NOMO-1 treated with dmso at 0.1 percent for 144 hours (cell line): ENCODE data around the gene ZNF474.
"Not testable (repeated sequence)": the region's sequence is repeated elsewhere in the genome, so short reads cannot be mapped to it uniquely, and the experiment has no call there.

Experiments
- DNase-seq: peaks from one replicate; lab custom pipeline; 2025; ENCODE audit not compliant: unreplicated experiment; lab: John Stamatoyannopoulos, UW

ZNF474 gene

DNA sequence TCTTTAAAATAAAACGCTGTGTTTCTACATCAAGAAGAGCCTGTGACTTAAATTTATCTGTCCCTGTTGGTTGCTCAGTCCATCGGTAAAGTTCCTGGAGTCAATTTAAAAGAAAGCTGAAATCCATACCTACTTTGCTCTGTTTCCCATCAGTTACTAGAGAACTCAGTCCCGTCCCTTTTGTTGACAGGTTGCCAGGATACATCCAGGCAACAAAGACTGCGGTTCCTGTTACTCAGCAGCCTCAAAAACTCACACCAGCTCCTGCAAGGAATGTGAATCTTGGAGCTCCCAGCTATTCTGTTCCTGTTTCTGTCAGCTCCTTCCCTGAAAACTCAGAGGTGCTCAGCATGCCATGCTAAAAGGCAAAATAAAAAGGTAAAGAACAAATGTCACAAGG, at the start of gene ZNF474:
ZNF474 (plus strand) TSS at position 241 of the 400 bp plus-strand sequence. CDS start 22,445 bp downstream, outside the sequence.
- DNase-seq, result no peak

DNA sequence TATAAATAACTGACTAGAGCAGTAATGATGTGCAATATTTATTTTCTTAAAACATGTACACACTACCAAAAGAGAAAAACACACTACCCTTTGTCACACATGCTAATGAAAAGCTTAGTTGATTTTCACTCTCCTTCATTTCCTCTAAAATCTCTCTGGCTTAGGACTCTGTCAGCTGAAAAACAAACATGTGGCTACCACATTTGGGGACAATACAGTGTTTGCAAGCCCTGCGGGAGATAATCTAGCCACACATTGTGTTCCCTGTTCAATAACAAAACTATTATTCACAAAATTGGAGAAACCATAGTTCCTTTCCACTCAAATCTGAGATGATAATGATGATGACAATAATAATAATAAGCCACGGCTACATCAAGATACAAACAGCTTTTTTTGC, 47.8 kb upstream of the ZNF474 start:
- no peak for DNase-seq

DNA sequence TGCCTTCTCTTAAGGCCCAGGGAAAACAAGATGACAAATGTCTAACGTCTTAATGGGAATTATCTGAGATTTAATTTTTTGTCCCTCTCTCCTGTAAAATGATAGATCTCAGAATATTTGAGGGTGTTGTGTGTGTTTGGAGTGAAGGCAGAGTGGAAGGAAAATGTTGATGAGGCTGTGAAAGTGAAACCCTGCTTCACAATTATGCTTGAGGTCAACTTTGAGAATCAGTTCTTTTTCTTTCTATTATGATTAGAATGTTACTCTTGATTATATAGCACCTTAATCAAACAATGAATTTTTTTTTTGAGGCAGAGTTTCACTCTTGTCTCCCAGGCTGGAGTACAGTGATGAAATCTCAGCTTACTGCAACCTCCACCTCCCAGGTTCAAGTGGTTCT, 45.8 kb upstream of the ZNF474 start:
- DNase-seq, result no peak

- DNase-seq, result no peak
Observed at GRCh38 chr5:122085041-122085440, 44.3 kb upstream of the ZNF474 start.

- no peak for DNase-seq
Observed at GRCh38 chr5:122089096-122090013, 40.0 kb upstream of the ZNF474 start.

DNA sequence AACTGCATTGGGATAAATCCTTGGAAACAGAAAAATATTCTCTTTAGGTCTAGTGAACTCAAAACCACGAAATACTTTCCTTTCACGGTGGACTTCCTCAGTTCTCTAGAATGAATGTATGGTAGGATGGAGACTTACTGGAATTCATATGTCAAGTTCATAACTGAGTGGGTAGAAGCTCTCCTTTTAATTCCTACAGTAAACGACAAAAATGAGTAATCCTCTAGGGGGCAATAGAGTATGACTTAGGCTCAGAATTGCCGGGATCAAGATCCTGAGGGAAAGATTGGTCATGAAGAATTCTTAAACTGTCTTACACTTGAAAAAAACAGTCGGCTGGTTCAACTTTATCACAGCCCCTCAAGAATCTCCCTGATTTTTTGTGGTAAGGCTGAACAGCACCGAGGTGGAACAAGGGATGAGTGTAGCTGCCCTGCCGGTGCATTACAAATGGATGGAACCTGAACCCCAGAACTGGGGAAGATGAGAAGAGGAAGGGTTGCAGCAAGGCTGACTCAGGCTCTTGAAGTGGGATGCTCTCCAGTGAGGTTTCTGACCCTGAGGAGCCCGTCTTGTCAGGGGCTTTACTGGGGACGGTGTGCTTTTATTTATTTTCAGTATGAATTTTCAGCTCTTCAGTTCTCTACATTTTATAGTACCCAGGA, 37.3 kb upstream of the ZNF474 start:
- DNase-seq, result no peak

DNA sequence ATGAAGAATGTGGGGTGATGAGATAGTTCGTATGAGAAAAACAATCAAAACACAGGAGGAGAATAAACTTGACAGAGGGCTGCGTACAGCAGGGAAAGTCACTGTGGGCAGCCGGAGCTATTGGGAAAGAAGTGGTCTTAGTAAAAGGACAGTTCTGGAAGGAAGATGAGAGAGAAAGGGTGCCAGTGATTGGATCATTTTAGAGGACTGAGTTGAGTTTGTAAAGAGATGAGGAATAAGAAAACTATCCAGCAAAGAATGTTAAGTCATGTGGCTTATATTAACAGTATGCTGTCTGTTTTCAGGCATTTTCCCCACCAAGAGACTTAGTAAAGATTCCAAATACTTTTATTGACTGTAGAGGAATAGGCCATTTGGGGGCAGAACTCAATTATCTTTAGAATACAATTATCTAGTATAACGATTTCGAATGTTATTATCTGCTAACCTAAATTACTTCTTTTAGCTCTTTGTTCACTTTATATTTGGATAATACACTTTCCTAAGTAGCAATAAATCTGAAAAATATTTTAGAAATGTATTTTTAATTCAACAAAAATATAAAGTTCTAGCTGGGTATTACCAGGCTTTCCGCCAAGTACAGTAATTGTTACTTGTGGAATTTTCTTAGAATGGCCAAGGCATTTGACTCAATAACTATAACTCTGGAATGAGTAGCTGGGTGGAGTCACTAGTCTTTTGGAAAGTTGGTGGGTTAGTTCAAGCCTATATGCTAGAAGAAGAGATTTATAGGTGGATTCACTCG, 35.7 kb upstream of the ZNF474 start:
- DNase-seq, result no peak

GRCh38 chr5:122094251-122094650, 35.1 kb upstream of the ZNF474 start:
- DNase-seq, result not testable (repeated sequence)

DNA sequence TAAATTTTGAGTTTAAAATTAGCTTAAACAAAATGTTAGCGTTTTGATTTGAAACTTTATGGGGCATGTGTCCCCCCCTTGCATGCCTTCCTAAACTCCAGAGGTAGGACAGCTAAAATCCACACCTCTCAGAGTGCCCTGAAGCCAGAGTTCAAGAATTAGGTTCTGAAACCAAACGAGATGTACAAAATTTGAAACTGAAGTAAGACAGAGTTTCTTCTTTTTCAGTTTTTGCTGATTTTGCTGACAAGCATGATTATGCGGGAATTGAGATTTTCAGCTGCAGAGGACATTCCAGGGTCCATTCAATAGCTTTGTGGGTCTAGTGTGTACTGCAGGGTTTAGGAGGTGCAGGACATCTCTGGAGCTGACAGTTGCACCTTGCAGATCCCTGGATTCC, 34.2 kb upstream of the ZNF474 start:
- DNase-seq, result no peak

GRCh38 chr5:122097391-122097790, 32.0 kb upstream of the ZNF474 start:
- no peak for DNase-seq

- no peak for DNase-seq
Observed at GRCh38 chr5:122099060-122099790, 30.1 kb upstream of the ZNF474 start.

DNA sequence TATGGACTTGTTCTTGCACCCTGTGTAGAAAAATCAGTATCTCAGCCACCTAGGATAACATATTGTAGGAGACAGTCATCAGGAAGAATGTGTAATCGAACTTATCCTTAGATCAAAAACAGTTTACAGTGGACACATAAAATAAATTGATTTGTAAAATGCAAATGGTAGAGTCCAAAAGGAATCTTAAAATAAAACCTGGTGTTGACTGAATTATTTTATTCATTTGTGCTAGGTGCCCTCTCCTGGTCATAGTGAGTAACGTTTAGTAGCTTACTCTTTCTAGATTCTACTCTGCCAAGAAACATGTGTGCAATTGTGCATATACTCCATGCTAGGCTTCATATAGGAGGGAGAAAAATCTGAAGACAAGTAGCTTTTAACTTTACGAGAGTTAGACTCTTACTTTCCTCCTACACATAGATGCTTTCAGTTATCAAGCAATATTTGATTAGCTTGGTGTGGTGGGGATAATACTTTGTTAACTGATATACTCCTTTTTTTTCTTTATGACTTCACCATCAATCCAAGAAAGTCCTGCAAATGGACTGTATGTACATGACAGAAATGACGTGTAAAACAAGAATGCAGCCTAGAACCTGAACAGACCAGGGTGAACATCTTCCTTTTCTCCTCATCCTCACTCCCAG, 27.6 kb upstream of the ZNF474 start:
- no peak for DNase-seq

- no peak for DNase-seq
Observed at GRCh38 chr5:122102825-122103224, 26.5 kb upstream of the ZNF474 start.

GRCh38 chr5:122105909-122106308, 23.4 kb upstream of the ZNF474 start:
- DNase-seq, result no peak

DNA sequence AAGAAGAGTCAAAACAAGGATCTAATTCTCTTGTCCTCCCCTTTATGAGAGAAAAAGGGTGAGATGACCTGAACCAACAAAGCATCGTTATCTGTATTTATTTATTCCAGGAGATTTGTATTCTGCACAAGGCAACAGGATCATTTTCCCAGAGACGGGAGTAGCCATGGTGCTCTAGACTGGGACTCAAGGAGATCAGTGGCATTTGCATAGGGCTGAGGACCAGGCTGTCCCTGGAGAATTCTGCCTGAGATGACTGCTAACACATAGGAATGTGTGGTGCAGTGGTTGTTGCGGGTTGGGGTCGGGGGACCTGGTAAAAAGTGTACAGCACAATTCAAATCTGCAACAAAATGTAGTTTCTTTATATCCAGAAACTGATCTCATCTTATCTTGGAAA, 22.3 kb upstream of the ZNF474 start:
- DNase-seq, result no peak

DNA sequence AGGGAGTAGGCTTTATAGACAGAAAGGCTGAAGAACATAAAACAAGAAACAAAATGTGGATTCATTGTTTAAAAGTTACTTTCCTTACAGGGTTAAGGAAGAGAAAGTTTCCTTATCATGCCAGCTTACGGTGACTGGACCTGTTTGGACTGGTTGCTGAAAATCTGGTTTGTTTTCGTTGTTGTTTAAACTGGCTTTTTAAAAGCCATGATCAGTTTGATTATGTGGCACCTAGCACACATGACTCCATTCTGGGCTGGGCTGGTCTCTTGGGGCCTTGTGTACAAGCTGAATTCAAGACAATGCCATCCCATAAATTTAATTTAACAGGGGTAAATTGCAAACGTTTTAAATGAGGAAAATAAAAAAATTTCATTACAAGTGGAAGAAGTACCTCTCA, 18.4 kb upstream of the ZNF474 start:
- DNase-seq, result no peak

DNA sequence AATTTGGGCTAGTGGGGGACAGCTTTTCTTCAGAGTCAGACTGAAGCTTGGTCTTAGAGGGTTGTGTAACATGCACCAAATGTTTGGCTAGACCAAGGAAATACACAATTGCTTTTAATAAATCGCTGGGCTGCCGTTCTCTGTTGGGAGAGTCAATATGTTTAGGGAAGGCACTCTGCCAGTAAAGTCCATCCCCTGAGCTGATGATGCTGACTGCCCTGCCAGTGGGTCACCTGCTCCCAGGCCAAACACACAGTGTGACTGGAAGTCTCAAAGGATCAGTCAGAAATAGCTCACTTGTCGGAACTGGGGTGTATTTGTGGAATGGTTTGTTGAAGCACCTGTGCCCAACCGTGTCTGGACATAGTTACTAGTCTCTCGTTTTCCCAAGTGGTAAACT, 17.9 kb upstream of the ZNF474 start:
- no peak for DNase-seq

DNA sequence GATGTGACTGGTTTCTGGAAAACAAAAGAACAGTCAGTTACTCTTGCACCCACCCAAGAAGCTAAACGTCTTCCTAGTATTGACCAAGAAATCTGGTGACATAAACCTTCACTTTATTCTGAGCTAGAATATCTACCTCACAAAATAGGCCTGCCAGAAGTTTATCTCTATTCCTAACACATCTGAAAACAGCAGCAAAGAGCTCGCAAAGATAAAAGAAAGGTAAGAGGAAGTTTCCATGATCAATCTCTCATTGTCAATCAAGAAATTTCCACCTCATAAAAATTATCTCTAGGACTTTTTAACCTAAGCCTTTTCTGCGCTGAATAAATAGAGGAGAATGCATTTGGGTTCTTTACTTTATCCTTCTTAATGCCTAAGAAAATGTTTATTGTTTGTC, 17.3 kb upstream of the ZNF474 start:
- DNase-seq, result no peak

- no peak for DNase-seq
Observed at GRCh38 chr5:122112733-122113558, 16.4 kb upstream of the ZNF474 start.

- no peak for DNase-seq
Observed at GRCh38 chr5:122114501-122114900, 14.8 kb upstream of the ZNF474 start.
